GM19324 (cell line): ENCODE data around the gene ROM1.
"Not testable (repeated sequence)": the region's sequence is repeated elsewhere in the genome, so short reads cannot be mapped to it uniquely, and the experiment has no call there.

Experiments used
- ATAC-seq: cut with Tn5 transposase; IDR thresholded peaks from one replicate; pipeline ENCODE4 v1.9.1; 2021; ENCODE audit warnings: mild to moderate bottlenecking, moderate library complexity; ENCODE audit not compliant: unreplicated experiment, low FRiP score

The ROM1 gene

DNA sequence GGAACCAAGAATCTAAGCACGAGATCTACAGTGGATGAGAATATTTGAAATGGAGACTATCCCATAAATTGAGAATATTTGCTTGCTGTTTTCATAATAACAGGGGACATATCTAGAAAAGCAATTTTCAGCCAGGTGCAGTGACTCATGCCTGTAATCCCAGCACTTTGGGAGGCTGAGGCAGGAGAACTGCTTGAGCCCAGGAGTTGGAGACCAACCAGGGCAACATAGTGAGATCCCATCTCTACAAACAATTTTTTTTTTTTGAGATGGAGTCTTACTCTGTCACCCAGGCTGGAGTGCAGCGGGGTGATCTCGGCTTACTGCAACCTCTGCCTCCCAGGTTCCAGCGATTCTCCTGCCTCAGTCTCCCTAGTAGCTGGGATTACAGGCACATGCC, 31.3 kb upstream of the ROM1 start:
- ATAC-seq = not testable (repeated sequence)

DNA sequence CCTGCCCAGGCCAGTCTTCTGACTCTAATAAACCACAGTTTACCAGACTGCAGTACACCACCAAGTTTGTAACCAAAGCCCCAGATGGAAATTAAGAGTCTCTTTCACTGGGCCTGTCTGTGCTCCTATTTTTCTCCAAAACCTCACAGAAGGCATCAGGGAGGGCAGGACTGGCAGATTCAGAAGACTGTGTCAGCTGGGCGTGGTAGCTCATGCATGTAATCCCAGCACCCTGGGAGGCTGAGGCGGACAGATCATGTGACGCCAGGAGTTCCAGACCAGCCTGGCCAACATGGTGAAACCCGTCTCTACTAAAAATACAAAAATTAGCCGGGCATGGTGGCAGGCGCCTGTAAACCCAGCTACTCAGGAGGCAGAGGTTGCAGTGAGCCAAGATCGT, 27.7 kb upstream of the ROM1 start:
- ATAC-seq = not testable (repeated sequence)

DNA sequence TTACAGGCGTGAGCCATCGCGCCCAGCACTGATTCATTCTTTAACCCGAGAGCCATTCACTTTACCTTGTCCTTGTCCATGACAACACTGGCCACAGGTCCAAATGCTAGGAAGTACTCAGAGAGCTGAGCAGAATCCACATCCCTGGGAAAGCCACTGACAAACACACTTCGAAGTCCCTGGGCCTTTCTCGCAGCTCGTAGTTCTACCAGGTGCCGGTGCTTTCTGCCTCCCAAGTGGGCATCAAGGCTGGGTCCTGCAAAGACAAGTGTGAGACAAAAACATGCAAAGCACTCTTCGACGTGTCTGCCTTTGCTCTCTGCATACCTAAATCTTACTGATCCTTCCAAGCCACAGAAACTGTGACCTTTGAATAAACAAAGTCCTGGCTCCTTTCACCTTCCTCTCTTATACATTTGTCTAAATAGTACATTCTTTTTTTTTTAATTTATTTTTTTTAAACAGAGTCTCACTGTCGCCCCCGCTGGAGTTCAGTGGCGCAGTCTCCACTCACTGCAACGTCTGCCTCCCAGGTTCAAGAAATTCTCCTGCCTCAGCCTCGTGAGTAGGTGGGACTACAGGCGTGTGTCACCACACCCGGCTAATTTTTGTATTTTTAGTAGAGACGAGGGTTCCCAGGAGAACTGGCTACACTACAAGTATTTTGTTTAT, 24.0 kb upstream of the ROM1 start:
- ATAC-seq = no peak

DNA sequence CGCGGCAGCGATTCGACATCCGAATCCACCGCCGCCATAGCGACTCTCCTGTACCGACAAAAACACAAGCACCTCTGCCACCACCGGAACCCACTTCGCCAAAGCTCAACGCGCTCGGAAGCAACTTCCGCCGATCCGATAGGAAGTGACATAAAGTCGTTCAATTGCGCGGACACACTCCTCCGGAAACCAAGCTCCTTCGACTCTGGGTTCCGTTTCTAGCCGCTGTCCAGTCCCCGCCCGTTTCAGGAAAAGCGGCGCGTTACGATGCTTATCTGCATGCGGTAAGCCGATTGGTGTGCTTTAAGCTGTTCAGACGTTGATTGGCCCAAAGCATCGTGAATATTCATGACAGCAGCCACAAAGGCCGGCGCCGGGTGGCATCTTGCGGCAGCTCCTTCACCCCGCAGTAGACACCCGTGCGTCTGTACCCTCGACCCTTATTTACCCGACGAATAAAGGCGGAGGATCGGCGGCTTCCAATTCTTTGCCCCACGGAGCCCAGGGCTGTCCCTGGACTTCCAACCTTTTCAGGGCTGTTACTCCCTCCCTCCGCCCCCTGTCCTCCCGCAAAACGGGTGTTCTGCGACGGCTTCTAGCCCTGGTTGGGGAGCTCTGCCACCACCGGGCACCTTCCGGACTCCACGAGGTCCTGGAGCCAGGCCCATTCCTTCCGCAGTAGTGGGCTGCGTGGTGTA, 21.5 kb upstream of the ROM1 start, which contains the start of gene TUT1:
TSS of gene TUT1 (minus strand) at position 76 of the 698 bp plus-strand sequence. CDS start at position 38, 38 bp downstream.
- peak; percentile 88 for ATAC-seq

DNA sequence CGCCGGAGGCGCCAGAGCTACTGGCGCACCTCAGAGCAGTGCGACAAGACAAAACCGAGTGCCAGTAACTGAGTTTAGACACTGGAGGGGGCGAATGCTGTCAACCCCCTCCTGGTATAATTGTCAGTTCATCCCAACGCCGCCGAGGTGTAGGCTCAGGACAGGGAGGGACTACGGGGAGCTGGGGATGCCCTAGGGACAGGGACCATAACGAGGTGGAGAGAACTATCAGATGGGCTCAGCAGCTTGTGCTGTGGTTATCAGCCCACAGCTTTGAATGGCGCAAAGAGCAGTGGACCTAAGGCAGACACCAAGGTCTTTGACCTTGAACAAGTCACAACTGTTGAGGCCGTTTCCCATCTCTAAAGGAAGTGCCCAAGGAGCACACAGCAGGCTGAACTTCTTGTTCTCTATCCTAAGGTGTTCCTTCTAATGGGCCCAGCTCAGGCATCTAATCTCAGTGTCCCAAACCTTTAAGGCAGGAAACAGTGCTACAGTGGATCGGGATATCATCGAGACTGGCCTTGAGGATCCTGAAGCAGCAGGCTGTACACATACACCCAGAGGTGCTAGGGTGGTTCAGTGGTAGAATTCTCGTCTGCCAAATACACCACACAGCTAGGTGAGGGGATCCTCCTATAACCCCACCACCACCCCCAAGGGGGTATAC, 20.8 kb upstream of the ROM1 start:
- no peak for ATAC-seq

DNA sequence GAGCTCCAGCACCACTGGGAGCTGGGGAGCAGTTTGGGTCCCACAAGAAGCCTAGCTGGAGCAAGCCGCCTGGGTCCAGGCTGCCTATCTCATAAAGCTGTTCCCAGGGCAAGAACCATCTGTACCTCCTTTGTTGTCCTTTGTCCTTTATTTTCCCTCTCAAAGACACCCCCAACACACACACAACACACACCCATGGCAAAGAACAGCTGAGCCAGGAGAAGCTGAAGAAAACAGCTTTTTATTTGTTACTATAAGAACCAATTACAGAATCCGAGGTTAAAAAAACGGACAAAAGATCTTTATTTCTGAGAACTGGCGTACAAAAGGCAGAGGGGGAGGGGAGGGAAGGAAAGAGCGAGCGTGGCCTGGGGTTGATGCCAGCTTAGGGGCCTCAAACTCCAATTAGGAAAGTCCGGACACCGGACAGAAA, 20.1 kb upstream of the ROM1 start:
- no peak for ATAC-seq

DNA sequence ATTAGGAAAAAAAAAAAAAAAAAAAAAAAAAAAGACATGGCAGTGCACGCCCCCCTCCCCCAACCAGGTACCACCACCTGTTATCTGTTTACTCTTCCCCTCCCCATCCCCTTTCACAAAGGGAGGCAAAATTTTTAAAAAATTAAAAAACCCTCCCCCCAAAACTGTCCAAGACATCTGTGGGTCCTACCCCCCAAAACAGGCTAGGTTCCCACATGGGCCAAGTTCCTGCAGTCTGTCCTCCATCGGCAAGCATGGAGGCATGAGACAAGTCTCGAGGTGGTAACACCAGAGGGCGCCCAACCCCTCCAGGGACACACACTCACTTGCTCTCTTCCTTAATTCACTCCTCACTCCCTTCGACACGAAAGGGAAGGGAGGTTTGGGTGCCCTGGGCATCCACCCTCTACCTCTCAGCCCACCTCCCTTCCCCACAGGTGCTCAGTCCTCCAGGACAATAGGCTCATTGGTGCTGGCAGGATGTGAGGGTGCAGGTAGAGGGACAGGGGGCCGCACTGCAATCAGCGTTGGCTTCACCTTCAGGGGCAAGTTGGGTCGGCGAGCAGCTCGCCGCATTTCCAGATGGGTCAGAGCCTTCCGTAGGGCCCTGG, 19.5 kb upstream of the ROM1 start:
- no peak for ATAC-seq

DNA sequence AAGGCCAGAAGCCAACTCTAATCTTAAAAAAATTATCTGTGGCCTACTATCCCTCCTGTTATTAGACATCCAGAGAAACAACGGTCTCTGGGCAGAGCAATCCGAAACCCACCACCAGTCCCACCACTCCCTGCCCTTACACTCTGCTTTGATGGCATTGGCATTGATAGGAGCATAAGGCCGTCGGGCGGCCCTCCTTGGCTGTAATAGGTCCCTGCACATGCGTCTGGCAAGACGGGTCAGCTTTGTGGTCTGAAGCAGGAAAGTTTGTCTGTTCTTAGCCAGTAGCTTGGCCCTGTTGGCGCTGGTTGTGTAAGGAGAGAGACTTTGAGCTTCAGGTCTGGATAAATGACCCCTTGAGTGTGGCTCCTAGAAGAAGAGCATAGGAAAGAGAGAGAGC, 17.9 kb upstream of the ROM1 start:
- ATAC-seq = no peak

DNA sequence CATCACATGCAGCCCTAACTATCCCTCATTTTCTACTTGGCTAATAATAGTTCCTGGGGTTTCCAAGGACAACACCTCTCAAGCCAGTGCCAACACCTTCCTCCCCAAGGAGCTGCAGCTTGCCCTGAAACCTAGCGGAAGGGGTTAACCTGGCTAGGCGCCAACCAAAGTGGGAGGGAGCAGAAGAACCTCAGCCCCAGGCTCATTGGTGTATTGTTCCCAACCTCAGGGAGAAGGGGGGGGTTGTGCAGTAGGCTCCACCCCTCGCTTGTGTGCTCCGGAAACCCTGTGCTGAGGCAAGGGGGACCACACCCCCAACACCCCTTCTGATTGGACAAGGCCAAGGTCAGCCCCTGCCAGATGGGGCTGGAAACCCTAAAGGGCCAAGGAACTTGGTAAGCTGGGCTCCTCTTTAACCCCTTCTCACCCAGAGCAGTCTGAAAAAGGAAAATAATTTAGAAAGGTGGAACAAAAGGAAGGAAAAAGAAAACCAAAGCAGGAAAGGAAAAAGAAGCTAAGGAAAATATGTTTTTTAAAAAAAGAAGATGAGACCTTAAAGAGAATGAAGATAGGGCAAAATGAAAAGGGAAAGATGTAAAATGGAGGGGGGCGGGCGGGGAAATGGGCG, 13.9 kb upstream of the ROM1 start:
- ATAC-seq = peak; percentile 40

DNA sequence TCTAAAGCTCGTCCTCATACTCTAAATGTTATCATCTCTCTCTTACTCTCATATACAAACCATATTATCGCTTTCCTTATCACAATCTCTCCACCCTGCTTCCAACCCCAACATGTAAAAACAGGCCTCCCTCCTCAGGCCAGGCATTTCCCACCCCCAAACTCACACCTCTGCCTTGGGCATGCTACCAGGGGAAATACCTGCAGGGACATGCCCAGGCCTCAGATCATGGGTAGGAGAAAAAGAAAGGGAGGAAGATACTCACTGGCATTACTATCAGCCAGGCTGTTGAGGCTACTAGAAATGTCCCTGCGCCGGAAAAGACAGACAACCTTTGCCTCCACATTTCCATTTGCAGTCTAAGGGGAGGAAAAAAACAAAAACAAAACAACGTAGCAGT, 13.2 kb upstream of the ROM1 start:
- no peak for ATAC-seq

DNA sequence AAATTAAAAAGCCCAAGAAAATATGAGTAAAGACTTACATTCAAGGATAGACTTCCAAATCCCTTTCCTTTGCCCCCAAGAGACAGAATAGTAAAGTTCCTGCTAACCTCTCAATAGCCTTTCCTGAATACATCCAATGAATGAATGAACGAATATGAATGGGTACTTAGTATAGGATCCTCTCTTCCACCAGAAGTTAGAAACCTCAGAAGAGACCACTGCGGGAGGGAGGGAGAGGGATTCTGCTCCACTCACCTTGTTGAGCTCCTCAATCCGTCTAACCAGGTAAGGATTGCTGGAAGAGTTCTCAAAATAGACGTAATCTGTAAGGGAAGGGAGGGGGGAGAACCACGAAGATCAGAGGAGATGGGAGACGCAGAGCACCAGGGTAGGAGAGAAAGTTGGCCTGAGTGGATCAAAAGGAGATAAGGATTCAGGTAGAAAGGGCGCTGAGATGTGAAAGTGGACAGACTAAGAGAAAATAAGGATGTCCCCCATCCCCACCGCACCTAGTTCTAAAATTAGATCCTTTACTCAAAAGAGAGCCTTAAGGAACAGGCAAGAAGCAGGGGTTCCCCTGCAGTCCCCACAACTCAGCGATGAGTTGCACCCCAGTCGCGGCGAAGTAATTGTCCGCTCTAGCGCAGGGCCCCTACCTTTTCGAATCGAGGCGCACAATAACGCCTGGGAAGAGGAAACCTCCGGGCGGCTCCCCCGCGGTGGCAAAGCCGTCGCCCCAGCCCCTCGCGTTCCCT, 12.5 kb upstream of the ROM1 start:
- no peak for ATAC-seq

DNA sequence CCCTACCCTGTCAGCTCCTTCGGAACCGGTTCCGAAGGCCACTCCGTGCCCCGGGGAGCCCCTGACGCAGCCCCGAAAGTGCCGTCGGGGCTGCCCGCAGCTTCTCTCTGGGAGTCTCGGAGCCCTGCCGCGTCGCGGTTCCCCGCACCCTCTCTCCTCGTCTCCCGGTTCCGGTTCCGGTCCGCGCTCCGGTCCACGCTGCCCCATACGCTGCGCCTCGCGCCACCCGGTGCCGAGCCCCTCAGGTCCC, 12.0 kb upstream of the ROM1 start:
- no peak for ATAC-seq

DNA sequence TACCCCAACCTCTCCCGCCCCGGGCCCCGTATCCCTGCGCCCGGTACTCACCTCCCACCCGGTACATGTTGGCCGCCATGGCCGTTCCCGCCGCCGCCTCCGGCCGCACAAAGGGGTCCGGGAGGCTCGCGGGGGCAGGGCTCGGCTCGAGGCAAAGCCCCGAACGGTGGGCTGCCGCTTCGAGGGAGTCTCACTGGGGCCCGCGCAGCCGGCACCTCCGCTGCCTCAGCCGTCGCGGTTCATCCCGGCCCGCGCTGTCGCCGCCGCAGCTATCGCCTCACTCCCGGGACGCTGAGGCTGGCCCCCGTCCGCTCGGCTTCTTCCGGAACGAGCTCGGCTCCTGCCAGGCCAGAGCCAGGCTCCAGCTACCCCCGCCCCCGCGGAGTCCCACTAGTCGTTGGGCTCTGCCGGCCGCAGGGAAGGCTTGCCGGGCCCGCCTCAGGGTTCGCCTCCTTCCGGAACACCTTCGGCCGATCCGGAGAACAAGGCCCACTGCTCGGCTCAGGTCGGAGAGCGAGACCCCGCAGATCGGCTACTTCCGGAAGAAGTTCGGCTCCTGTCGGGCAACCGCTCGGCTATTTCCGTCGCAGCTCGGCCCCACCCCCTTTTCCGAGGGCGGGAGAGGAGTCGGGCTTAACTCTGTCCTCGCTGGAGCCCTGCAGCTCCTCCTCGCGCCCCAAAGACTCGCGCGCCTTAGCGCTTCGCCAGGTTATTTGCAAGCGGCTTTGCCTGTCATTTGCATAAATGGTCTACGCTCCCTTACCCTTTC, 11.5 kb upstream of the ROM1 start, which contains the start of gene MTA2:
TSS of gene MTA2 (minus strand) at position 494 of the 769 bp plus-strand sequence. CDS start at position 79, 415 bp downstream.
- peak; percentile 76 for ATAC-seq

DNA sequence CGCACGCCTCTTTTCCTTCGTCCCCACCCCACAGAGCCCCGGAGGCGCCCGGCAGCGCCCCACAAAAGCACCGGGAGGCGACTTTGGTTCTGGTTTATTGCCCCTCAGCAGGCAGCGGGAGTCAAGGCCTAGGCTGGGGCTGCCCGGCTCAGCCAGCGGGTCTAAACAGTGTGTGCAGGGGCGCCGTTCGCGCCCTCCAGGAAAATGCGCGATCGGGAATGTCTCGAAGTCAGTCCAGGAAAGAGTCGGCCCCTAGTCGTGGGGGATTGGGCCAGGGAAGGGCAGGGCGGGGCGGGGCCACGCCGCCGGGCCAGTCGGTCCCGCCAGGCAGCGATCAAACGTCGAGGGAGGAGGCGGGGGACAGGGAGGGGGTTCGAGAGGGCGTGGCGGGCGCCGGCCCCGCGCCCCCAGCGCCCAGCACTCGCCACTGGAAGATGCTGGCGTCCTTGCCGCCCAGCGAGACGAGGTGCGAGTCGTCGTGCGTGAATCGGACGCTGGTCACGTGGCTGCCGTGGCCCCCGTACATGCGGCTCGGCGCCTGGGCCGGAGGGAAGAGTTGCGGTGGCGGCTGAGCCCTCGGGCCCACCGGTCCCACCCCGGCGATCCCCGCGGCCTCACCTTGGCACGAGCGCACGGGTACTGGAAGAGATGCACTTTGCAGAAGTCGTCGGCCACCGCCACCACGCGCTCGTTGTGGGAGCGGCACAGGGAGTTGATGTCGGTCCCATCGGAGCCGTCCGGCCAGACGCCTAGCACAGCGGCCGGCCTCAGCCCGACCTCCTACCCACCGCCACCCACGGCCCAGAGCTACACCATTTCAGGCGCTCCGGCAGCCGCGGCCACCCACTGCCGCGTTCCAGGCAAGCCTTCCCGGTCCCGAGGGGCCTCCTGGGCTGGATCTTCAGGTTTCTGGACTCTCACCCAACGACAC, 10.7 kb upstream of the ROM1 start:
- ATAC-seq = no peak

DNA sequence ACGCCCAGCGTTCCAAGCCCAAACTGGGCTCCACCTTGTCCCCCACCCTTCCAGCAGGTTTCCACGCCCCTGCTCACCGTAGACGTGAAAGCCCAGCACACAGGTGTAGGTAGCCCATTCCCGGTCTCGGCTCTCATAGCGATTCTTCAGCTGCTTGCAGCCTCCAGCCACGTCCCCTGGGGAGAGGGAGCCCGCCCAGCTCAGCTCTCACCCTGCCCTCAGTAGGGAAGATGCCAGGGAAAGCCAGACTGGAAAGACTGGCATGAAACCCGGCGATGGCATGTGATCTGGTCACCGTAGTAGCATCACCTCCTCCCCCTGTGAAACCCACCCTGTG, 10.0 kb upstream of the ROM1 start:
- no peak for ATAC-seq

DNA sequence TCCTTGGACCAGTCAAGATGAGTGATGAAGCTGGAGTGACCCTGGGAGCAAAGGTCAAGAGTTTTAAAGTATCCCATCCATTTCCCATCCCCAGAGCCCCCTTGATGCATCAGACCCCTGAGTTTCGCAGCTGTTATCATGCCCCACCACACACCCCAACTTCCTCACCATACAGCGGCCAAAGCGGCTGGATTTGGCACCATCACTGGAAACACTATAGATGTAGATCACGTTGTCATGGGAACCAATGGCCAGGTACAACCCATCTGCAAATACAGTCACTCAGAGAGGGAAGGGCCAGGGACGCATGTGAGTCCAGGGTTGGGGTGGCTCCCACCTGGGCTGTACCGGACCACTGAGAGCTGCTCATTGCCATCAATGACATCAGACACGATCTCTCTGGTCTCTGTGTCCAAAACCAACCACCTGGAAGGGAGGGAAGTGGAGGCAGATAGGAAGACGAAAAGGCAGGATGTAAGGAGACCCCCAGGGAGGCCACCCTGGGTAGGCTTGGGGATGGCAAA, 9.2 kb upstream of the ROM1 start:
- no peak for ATAC-seq

DNA sequence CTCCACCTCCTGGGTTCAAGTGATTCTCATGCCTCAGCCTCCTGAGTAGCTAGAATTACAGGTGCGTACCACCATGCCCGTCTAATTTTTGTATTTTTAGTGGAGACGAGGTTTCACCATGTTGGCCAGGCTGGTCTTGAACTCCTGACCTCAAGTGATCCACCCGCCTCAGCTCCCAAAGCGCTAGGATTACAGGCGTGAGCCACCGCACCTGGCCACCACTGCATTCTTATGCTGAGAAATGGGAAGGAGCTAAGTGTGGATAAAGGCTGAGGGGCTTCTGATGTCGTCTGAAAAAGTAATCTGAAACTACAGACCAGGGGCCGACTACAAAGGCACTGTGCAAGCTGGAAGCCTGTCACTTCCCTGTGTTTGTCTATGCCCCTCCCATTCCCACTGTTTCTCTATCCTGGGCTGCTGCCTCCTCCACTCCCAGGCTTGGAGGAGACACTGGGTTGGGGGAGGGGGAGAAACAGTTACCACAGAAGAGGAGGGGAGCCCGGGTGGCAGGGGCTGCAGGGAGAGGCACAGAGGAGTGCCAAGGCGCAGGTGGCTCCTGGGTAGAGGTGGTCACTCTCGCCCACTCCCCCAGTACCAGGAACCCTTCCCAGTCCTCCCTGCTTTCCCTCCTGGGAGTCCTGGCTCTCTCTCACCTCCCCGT, 8.5 kb upstream of the ROM1 start:
- no peak for ATAC-seq

DNA sequence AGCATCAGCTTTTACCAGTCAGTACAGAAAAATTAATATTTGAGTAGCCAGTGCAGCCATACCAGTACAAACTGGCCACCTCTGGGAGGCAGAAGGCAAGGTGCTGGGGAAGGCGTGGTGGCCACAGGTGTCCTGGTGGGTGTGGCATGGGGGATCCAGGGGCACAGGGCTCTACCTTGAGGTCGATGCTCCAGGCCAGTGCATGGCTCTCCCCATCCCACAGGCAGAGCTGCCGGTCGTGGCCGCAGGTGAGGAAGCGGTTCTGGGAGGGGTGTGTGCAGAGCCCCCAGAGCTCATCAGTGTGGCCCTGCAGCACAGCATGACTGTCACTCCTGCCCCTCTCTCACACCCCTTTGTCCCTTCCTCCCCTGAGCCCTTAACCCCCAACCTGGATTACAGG, 7.6 kb upstream of the ROM1 start:
- ATAC-seq = no peak
